ENCODE results near the gene STK40.
A peak's percentile ranks its signal among the peaks of the same experiment; 100 is the strongest.

Gene STK40

DNA sequence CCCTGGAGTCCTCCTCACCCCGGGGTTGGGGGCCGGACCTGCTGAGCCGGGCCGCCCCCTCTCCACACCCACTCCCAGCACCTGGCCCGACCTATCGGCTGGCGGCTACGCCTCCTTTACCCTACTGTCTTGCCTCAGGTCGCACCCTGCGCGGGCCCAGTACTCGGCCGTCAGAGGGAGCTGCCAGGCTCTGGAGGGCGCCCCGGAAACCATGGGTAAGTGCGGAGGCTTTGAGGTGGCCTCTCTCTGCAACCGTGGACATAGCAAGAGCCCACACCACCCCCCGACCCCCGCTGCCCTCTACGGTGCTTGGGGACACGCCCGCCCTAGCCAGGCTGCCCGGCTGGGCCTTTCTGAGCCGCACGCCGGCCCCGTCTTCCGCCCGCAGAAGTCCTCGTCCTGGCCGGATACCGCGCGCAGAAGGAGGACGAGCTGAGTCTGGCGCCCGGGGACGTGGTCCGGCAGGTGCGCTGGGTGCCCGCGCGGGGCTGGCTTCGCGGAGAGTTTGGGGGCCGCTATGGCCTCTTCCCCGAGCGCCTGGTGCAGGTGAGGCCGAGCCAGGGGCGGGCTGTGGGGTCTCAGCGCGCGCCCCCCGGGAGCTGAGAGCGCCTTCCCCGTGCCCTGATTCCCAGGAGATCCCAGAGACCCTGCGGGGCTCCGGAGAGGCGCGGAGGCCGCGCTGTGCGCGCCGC is 79.4 kb downstream of the STK40 start, which contains the start of gene SH3D21:
TSS of gene SH3D21 (plus strand) at position 159 of the 692 bp plus-strand sequence. CDS start at position 212, 53 bp downstream.
- DNase-seq, result peak; percentile 34

DNA sequence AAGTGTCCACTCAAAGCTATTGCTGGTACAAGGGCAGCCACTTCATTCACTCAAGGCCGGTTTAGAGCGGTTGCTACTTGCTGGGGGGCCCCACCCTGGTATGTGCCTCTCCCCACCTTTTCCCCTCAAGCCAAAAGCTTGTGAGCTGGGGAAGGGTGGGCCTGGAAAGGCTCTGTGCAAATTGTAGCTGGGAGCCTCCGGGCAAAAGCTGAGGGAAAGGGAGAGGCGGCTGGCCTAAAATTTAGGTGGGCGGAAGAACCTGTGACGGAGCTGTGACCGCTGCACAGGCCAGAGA is 79.9 kb downstream of the STK40 start:
- DNase-seq, result no peak

DNA sequence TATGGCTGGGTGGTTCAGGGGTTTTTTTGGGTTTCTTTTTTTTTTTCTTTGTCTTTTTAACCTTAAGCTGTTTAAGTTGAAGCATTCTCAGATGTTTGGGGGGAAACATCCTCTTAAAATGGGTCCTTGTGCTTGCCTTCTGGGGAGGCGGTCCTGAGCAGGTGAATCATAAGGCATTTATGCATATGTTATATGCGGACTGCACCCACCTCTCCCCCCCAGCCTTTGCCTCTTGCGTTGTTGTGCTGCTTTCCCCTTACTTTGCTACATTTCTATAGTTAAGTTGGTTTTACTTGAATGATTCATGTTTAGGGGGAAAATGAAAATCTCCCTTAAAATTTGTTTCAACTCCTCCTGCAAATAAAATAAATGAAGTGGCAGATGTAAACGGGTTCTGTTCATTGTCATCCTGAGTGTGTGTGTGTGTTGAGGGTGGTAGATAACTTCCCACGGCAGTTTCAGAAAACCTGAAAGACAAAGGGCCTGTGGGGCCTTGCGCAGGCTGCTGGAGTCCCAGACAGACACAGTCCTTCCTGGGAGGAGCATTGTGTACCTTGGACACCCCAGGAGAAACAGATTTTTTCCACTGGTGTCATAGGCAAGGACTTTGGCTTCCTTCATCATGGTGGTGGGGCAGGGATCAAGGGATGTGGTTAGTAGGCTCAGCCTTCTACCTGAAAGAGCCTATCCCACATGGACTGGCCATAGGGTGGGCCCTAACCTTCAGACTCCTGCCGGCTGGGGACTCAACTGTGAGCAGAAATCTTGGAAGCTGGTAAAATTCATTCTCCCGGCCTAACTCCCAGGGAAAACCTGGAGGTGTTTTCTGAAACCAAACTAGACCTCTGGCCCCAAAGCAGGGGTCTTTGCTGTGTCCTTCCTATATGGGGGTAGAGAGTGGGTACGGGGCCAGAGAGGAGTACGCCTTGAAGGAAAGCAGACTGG is 80.5 kb downstream of the STK40 start:
- DNase-seq, result no peak

DNA sequence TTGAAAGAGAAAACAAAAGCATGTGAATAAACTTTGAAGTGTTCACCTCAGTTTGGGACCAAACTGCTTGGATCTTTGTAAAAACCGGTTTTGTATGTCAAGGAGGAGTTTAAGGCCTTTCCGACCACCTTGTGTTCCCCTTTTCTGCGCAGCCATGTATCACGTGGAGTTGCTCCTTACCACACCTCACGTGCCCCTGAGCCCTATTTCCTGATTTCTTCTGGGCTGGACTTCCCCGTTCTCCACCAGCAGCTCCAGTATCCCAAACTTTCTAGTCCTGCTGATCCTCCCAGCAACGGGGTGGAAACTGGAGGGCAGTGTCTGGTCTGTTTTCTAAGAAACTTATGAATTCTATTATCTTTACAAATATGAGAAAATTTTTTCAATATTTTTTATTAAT is 81.2 kb downstream of the STK40 start:
- no peak for DNase-seq

DNA sequence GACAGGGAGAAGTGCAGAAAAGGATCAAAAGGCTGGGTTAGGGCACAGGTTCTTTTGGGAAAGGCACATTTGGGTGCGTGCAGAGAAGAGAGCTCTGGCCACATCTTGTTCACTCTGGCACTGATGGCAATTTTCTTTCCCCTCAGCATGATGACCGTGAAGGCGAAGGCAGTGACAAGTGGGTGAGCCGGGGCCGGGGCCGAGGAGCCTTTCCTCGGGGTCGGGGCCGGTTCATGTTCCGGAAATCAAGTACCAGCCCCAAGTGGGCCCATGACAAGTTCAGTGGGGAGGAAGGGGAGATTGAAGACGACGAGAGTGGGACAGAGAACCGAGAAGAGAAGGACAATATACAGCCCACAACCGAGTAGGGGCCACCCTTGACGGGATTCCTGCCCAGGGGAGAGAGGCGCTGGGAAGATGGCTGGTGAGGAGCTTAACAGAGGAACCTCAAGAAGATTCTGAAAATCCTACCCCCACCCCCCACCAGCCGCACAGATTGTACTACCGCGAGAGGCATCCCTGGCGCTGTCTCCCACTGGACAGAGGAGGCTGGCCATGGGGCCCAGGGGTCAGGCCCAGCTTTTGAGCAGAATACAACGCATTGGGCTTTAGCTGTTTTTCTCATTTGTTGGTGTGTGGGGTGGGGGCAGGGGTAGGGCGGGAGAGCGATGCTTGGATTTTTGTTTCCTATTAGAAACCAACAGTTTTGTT is 81.9 kb downstream of the STK40 start:
- no peak for DNase-seq

DNA sequence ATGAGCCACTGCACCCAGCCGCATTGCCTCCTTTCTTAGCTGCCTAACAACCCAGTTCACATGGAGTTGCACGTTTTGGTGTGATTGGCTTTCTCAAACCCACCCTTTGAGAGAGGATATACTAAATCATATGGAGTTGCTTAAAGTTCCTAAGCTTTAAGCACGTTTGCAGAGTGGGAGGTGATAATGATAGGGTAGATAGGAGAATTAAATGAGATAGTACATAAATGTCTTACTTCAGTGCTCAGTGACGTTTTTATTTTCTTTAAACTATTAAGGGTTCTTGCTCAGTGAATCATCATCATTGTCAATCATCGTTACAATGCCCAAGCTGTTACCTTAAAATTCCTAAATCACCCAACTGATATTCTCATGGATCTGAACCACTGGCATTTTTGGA is 82.5 kb downstream of the STK40 start:
- DNase-seq, result no peak

DNA sequence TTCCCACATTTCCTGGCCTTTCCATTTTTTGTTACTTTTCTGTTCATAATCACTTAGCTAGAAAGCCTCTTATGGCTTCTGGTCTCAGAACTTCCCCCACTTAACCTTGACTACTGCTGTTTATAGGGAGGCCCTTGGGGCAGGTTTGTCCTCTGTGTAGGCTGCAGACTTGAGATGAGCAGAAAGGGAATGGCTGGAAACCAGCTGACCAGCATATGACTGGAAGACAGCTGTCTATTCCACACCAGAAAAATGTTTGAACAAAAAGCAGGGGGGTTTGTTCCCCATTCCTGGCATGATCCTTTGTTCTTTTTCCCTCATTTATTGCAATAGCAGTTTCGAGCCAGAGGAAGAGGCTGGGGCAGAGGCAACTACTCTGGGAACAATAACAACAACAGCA is 84.5 kb downstream of the STK40 start:
- no peak for DNase-seq

DNA sequence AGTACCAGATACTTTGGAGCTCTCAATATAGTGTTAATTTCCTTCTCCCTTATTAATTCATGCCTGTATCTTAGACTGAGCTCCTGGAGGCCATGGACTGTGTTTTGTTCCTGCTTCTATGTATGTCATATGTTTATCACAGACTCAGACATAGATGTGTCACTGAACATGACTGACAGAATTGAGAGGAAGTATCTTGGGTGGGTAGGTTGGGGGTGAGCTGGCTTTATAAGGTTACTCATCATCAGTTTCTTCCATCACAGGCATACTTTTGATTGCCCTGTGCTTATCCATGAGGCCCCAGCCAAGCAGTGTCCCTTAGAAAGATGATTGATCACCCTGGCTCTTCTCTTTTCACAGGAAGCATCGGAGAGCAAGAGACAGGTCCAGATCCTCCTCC is 85.2 kb downstream of the STK40 start:
- DNase-seq, result no peak

DNA sequence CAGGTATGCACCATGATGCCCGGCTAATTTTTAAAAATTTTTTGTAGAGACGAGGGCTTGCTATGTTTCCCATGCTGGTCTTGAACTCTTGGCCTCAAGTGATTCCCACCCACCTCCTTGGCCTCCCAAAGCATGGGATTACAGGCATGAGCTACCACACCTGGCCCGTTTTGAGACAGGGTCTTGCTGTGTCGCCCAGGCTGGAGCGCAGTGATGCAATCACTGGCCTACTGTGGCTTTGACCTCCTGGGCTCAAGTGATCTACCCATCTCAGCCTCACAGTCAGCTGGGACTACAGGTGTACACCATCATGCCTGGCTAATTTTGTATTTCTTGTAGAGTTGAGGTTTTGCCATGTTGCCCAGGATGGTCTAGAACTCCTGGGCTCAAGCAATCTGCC is 87.1 kb downstream of the STK40 start:
- DNase-seq, result no peak

DNA sequence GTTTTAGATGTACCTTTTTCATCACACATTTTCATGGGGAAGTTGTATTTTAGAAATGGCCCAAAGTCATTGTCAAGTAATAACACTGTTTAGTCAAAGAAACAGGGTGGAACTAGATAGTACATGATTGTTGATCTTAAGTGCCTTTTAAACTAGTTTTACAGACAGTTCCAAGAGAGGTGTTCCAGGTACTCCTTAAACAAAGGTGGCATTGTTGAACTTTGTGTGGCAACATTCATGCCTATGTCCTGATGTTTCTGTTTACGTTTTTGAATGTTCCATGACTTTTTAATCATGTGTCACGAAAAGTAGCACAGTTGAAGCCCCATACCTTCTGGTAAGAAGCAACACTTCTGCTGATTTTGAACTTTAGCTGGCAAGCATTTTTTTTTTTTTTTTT is 88.7 kb downstream of the STK40 start:
- DNase-seq, result no peak

DNA sequence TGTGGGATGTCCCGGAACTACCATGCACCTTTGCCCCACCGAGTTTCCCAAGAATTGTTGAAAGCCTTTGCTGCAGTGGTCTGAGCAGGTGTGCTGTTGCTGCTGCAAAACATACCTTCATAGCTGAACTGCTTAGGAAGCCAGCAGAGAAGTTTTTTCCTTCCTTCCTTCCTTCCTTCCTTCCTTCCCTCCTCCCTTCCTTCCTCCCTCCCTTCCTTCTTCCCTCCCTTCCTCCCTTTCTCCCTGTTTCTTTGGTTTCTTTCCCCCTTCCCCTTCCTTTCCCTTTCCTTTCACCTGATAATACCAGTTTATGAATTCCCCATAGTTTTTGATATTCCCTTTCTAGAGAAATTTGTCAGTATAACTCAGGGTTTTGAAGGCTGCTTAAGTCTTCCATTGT is 90.3 kb downstream of the STK40 start:
- no peak for DNase-seq

All from SHP77 treated with DMSO at 0.1 percent for 48 hours (cell line).